Suprapubic skin (tissue), 4 donors: ENCODE data around the gene PCDHGA12.

Experiments
- POLR2A ChIP-seq, 2 donors: fragments of 450-650 bp; IDR thresholded peaks; one replicate each; pipeline ENCODE4 v1.6.1; 2017; ENCODE audit warnings: antibody characterized with exemption in 2 of 2, mild to moderate bottlenecking in 2 of 2, moderate library complexity in 2 of 2
- POLR2AphosphoS5 ChIP-seq, 3 donors: sonication (generic); formaldehyde crosslinking; IDR thresholded peaks; one replicate each; pipeline ENCODE4 v1.6.1; 2017; ENCODE audit warnings: antibody characterized with exemption in 3 of 3
- TF ChIP-seq, protein P1 (sequence below), 2 donors: fragments of 200-600 bp in 1 of 2; fragments of 450-650 bp in 1 of 2; sonication (generic) in 1 of 2; IDR thresholded peaks; one replicate each; pipeline ENCODE4 v1.5.1; 2016 to 2019; ENCODE audit warnings: antibody characterized with exemption in 2 of 2, mild to moderate bottlenecking in 1 of 2, moderate library complexity in 1 of 2

DNA sequence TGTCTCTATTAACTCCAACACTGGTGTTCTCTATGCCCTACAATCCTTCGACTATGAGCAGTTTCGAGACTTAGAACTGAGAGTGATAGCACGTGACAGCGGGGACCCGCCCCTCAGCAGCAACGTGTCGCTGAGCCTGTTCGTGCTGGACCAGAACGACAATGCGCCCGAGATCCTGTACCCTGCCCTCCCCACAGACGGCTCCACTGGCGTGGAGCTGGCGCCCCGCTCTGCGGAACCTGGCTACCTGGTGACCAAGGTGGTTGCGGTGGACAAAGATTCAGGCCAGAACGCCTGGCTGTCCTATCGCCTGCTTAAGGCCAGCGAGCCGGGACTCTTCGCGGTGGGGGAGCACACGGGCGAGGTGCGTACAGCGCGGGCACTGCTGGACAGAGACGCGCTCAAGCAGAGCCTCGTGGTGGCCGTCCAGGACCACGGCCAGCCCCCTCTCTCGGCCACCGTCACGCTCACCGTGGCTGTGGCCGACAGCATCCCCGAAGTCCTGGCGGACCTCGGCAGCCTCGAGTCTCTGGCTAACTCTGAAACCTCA lies 7.5 kb upstream of the PCDHGA12 start:
- TF ChIP-seq POLR2AphosphoS5 (IDR thresholded peaks at IDR 0.05) (no peak), POLR2A (IDR thresholded peaks at IDR 0.05) (no peak)
- TF ChIP-seq, protein P1, sequence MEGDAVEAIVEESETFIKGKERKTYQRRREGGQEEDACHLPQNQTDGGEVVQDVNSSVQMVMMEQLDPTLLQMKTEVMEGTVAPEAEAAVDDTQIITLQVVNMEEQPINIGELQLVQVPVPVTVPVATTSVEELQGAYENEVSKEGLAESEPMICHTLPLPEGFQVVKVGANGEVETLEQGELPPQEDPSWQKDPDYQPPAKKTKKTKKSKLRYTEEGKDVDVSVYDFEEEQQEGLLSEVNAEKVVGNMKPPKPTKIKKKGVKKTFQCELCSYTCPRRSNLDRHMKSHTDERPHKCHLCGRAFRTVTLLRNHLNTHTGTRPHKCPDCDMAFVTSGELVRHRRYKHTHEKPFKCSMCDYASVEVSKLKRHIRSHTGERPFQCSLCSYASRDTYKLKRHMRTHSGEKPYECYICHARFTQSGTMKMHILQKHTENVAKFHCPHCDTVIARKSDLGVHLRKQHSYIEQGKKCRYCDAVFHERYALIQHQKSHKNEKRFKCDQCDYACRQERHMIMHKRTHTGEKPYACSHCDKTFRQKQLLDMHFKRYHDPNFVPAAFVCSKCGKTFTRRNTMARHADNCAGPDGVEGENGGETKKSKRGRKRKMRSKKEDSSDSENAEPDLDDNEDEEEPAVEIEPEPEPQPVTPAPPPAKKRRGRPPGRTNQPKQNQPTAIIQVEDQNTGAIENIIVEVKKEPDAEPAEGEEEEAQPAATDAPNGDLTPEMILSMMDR (IDR thresholded peaks at IDR 0.05) = no peak
